Tongue (tissue), 2 donors: ENCODE data around the gene CNNM2. TPM values are rescaled to one million over a fixed set of nuclear protein-coding genes. Genes with fewer than 3 reads are reported as not detected.
"Not testable (repeated sequence)": the region's sequence is repeated elsewhere in the genome, so short reads cannot be mapped to it uniquely, and the experiment has no call there.

ENCODE experiments used
- DNase-seq: peaks from one replicate; pipeline ENCODE4 v3.0.0-alpha.2; 2015
- total RNA-seq: library from RNA; depleted of rRNA; stranded (reverse); fragments of >200 nt; gene quantifications from one replicate; pipeline ENCODE4 v1.2.3, GENCODE V29; 2014

CNNM2 gene
- total RNA-seq, 1 donor from 2014 or later, result 13.2 TPM

- DNase-seq, result no peak
These were observed 49.0 kb downstream of the CNNM2 start for GRCh38 chr10:102967123-102967522.

- no peak for DNase-seq
These were observed 52.7 kb downstream of the CNNM2 start for GRCh38 chr10:102970562-102971340.

- DNase-seq, result no peak
These were observed 57.6 kb downstream of the CNNM2 start for GRCh38 chr10:102975483-102976379.

- not testable (repeated sequence) for DNase-seq
These were observed 58.3 kb downstream of the CNNM2 start for GRCh38 chr10:102976380-102976726.

- DNase-seq, result no peak
These were observed 64.2 kb downstream of the CNNM2 start for GRCh38 chr10:102982296-102982695.

GRCh38 chr10:102984086-102984485, 66.0 kb downstream of the CNNM2 start:
- DNase-seq, result no peak

GRCh38 chr10:102985811-102986210, 67.7 kb downstream of the CNNM2 start:
- no peak for DNase-seq

- DNase-seq, result peak; percentile 19
These were observed 70.6 kb downstream of the CNNM2 start for GRCh38 chr10:102988404-102989314.

- no peak for DNase-seq
These were observed 76.6 kb downstream of the CNNM2 start for GRCh38 chr10:102994531-102995295.

GRCh38 chr10:102996876-102997275, 78.8 kb downstream of the CNNM2 start:
- no peak for DNase-seq

- DNase-seq, result no peak
These were observed 79.9 kb downstream of the CNNM2 start for GRCh38 chr10:102997998-102998397.

- DNase-seq, result no peak
These were observed 80.4 kb downstream of the CNNM2 start for GRCh38 chr10:102998399-102998907.

GRCh38 chr10:103000050-103000449, 82.0 kb downstream of the CNNM2 start:
- DNase-seq, result not testable (repeated sequence)

GRCh38 chr10:103007017-103007416, 88.9 kb downstream of the CNNM2 start:
- no peak for DNase-seq

GRCh38 chr10:103013416-103013815, 95.3 kb downstream of the CNNM2 start:
- no peak for DNase-seq

- DNase-seq, result no peak
These were observed 101.3 kb downstream of the CNNM2 start for GRCh38 chr10:103019425-103019824.

GRCh38 chr10:103021150-103021899, 103.2 kb downstream of the CNNM2 start:
- DNase-seq, result no peak

GRCh38 chr10:103021900-103022293, 103.8 kb downstream of the CNNM2 start:
- peak; percentile 7 for DNase-seq

GRCh38 chr10:103025696-103026095, 107.6 kb downstream of the CNNM2 start:
- no peak for DNase-seq

- DNase-seq, result no peak
These were observed 120.5 kb downstream of the CNNM2 start for GRCh38 chr10:103038570-103038969.

GRCh38 chr10:103040418-103040817, 122.3 kb downstream of the CNNM2 start:
- no peak for DNase-seq
